HG02840 (cell line): ENCODE measurements around the gene PTPRU.

Experiments used
- ATAC-seq: cut with Tn5 transposase; IDR thresholded peaks from one replicate; pipeline ENCODE4 v1.9.1; 2021; ENCODE audit warnings: mild to moderate bottlenecking, moderate library complexity, moderate number of reproducible peaks; ENCODE audit not compliant: unreplicated experiment, low FRiP score

PTPRU gene

DNA sequence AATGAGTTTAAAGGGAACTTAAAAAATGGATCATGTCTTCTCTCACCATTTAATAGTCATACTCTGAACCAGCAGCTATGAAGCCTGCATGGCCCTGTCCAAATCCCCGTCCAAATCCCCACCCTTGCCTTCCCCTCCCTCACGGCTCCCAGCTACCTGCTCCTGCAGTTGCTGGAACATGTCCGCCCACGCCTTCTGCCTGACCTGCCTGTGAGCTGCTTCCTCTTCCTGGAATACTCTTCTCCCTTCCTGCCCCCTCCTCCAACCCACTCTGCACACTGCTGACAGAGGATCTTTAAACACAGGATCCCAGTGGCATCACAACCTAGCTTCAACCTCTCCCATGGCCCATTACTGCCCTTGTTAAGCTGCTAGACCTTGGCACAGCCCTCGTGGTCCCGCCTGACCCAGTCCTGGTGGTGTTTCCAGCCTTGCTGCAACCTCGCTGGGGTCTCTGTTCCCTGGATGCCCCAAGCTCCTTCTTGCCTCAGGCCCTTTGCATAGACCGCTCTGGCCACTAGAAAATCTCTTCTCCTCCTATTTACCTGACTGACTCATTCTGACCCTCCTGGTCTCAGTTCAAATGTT, 118.3 kb downstream of the PTPRU start:
- no peak for ATAC-seq

- no peak for ATAC-seq
These were observed 119.1 kb downstream of the PTPRU start for GRCh38 chr1:29355375-29355774.

- ATAC-seq: no peak
These were observed 120.3 kb downstream of the PTPRU start for GRCh38 chr1:29356663-29357062.

GRCh38 chr1:29357452-29357851, 121.1 kb downstream of the PTPRU start:
- no peak for ATAC-seq

- ATAC-seq: no peak
These were observed 121.9 kb downstream of the PTPRU start for GRCh38 chr1:29358183-29358582.

- ATAC-seq: no peak
These were observed 124.4 kb downstream of the PTPRU start for GRCh38 chr1:29360768-29361167.

DNA sequence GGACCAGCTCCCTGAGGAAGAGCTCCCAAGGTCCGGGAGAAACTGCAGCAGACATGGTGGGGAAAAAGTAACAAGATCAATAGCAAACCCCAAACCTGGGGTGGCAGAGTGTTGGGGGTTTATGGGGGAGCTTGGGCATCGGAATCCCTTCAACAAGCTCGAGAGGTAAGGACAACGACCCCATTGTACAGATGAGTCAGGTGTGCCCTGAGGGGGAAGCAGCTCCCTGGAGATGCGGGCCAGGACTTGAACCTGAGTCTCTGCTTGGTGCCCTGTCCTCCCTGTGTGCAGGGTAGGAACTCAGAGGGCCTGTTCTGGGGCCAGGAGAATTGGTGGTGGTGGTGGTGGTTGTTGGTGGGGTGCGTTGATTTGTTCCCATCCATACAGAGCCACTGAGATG, 125.4 kb downstream of the PTPRU start:
- ATAC-seq: no peak

DNA sequence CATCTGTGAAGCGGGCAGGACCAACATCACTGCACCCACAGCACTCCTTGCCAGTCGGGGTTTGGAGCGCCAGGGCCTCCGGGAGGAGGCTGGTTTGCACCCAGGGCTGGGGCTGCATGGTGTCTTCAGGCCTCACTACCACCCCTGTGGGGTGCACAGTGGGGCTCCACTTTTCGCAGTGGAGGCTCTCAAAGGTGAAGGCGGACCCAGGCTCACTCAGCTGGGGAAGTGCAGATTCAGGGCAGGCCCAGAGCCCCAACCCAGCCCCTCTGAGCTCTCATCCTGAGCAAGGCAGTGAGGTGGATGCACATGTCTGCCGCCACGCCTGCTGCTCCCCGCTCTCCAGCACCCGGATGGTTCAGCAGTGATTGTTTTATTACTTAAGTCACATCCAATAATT, 125.8 kb downstream of the PTPRU start:
- no peak for ATAC-seq

- ATAC-seq: no peak
These were observed 126.4 kb downstream of the PTPRU start for GRCh38 chr1:29362764-29363163.

DNA sequence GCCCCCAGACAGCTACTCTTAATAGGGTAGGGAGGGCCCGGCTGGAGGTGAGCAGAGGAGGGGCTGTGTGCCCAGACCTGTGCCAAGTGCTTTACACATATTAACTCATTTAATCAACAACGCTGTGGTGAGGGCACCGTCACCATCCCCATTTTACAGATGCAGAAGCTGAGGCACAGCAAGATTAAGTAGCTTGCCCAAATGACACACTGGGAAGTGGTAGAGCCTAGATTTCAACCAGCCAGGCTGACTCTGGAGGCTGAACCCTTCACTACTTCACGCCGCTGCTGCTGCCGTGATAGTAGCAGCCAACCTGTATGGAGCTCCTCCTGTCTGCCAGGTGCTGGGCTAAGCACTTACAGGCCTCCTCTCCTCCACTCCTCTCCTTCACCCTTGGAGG, 127.2 kb downstream of the PTPRU start:
- no peak for ATAC-seq

GRCh38 chr1:29364101-29364678, 127.9 kb downstream of the PTPRU start:
- ATAC-seq: no peak

GRCh38 chr1:29365906-29366670, 129.8 kb downstream of the PTPRU start:
- no peak for ATAC-seq

- no peak for ATAC-seq
These were observed 132.9 kb downstream of the PTPRU start for GRCh38 chr1:29368936-29369932.

- no peak for ATAC-seq
These were observed 133.7 kb downstream of the PTPRU start for GRCh38 chr1:29370067-29370466.

DNA sequence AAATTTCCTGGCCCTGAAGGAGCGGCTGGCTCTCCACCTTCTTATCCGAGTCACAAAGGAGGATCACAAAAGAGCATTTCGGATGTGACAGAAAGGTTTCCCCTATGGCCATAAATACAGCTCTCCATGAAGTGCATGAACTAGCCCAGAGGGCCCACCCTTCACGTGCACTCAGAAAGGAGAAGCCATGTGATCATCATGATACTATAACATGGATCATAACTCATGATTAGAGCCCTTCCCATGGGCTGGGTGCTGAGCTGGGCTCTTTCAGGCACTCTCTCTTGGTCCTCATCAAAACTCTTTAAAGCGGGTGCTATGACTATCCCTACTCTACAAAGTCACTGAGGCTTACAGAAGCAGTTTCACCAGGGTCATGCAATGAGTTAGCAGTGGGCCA, 135.0 kb downstream of the PTPRU start:
- no peak for ATAC-seq

GRCh38 chr1:29372108-29372507, 135.8 kb downstream of the PTPRU start:
- ATAC-seq: no peak
